Neural cell (in vitro differentiated cells): ENCODE measurements around the gene GPR35. TPM values are rescaled to one million over a fixed set of nuclear protein-coding genes. Genes with fewer than 3 reads are reported as not detected.

ENCODE experiments used
- H2AFZ ChIP-seq: fragments of 200-600, 300-800 bp; sonication (generic), shearing (Covaris generic); 2 replicates; pipeline ENCODE4 v1.6.0; 2014; ENCODE audit warnings: low read depth, mild to moderate bottlenecking, antibody characterized with exemption, low read length, moderate library complexity
- H3F3A ChIP-seq: fragments of 200-600 bp; shearing (Covaris generic); 2 replicates; pipeline ENCODE4 v1.6.1; 2016; ENCODE audit warnings: mild to moderate bottlenecking, moderate library complexity, mixed read lengths, antibody characterized with exemption, low read length; ENCODE audit not compliant: insufficient read depth, poor library complexity, severe bottlenecking
- H3K27ac ChIP-seq: fragments of 200-600, 300-800 bp; sonication (generic), shearing (Covaris generic); 2 replicates; pipeline ENCODE4 v1.5.1; 2014; ENCODE audit warnings: mild to moderate bottlenecking, low read length, moderate library complexity
- H3K27me3 ChIP-seq: fragments of 300-800, 200-600 bp; sonication (generic), shearing (Covaris generic); 2 replicates; pipeline ENCODE4 v1.6.0; 2014; ENCODE audit warnings: mild to moderate bottlenecking, low read depth, low read length, moderate library complexity; ENCODE audit not compliant: insufficient read depth
- H3K36me3 ChIP-seq: fragments of 300-800, 200-600 bp; sonication (generic), shearing (Covaris generic); 2 replicates; pipeline ENCODE4 v1.5.1; 2014; ENCODE audit warnings: mild to moderate bottlenecking, antibody characterized with exemption, low read length, moderate library complexity; ENCODE audit not compliant: insufficient read depth
- H3K4me2 ChIP-seq: fragments of 300-800, 200-600 bp; sonication (generic), shearing (Covaris generic); 2 replicates; pipeline ENCODE4 v1.6.0; 2014; ENCODE audit warnings: mild to moderate bottlenecking, low read length
- H3K4me3 ChIP-seq: fragments of 300-800, 200-600 bp; sonication (generic), shearing (Covaris generic); 2 replicates; pipeline ENCODE4 v1.5.1; 2014; ENCODE audit warnings: mild to moderate bottlenecking, low read length, moderate library complexity
- H3K79me2 ChIP-seq: fragments of 200-600 bp; shearing (Covaris generic); replicated peaks from 2 replicates; pipeline ENCODE4 v1.6.0; 2014; ENCODE audit warnings: mild to moderate bottlenecking, low read length, moderate library complexity; ENCODE audit not compliant: insufficient read depth
- H3K9ac ChIP-seq: fragments of 300-800, 200-600 bp; sonication (generic), shearing (Covaris generic); 2 replicates; pipeline ENCODE4 v1.6.1; 2016; ENCODE audit warnings: mild to moderate bottlenecking, low read length, mixed read lengths
- H3K9me2 ChIP-seq: fragments of 200-600 bp; shearing (Covaris generic); 2 replicates; pipeline ENCODE4 v1.6.1; 2016; ENCODE audit warnings: mild to moderate bottlenecking, low read length, mixed read lengths; ENCODE audit not compliant: insufficient read depth
- H3K9me3 ChIP-seq: fragments of 200-600, 300-800 bp; sonication (generic), shearing (Covaris generic); 2 replicates; pipeline ENCODE4 v1.6.1; 2016; ENCODE audit warnings: mild to moderate bottlenecking, mixed run types, low read length, moderate library complexity, mixed read lengths
- H4K20me1 ChIP-seq: fragments of 200-600 bp; shearing (Covaris generic); 2 replicates; pipeline ENCODE4 v1.6.1; 2016; ENCODE audit warnings: mild to moderate bottlenecking, mixed run types; ENCODE audit not compliant: insufficient read depth
- EP300 ChIP-seq: fragments of 450-650 bp; conservative IDR thresholded peaks from 2 replicates; pipeline ENCODE4 v1.6.1; 2014; ENCODE audit warnings: antibody characterized with exemption, mild to moderate bottlenecking, moderate library complexity; ENCODE audit not compliant: poor library complexity, severe bottlenecking
- EZH2 ChIP-seq: fragments of 200-600, 300-800 bp; shearing (Covaris generic), sonication (generic); IDR thresholded peaks from 2 replicates; pipeline ENCODE4 v1.6.1; 2014; ENCODE audit warnings: antibody characterized with exemption, low read length, borderline replicate concordance, mild to moderate bottlenecking; ENCODE audit not compliant: insufficient read depth, poor library complexity, severe bottlenecking
- MXI1 ChIP-seq: fragments of 450-650 bp; conservative IDR thresholded peaks from 2 replicates; pipeline ENCODE4 v1.6.1; 2014; ENCODE audit warnings: antibody characterized with exemption, mild to moderate bottlenecking; ENCODE audit not compliant: poor library complexity, severe bottlenecking
- POLR2AphosphoS5 ChIP-seq: IDR thresholded peaks from 2 replicates; pipeline ENCODE4 v1.6.1; 2012
- RAD21 ChIP-seq: fragments of 450-650 bp; conservative IDR thresholded peaks from 2 replicates; pipeline ENCODE4 v1.6.1; 2014; ENCODE audit warnings: antibody characterized with exemption, mild to moderate bottlenecking, moderate library complexity
- SMC3 ChIP-seq: fragments of 450-650 bp; conservative IDR thresholded peaks from 2 replicates; pipeline ENCODE4 v1.6.1; 2014; ENCODE audit warnings: antibody characterized with exemption, mild to moderate bottlenecking, moderate library complexity; ENCODE audit not compliant: poor library complexity
- TAF1 ChIP-seq: IDR thresholded peaks from 2 replicates; pipeline ENCODE4 v1.6.1; 2012; ENCODE audit warnings: low read depth
- polyA plus RNA-seq: library from polyadenylated mRNA; depleted of rRNA; stranded (reverse); fragments of >200 nt; gene quantifications from 2 replicates; pipeline ENCODE4 v1.2.3, GENCODE V29; 2014
- TF ChIP-seq, protein P1 (sequence below): fragments of 450-650 bp; IDR thresholded peaks from 2 replicates; pipeline ENCODE4 v1.5.1; 2014; ENCODE audit warnings: antibody characterized with exemption, mild to moderate bottlenecking, moderate library complexity; ENCODE audit not compliant: poor library complexity, severe bottlenecking
- TF ChIP-seq, protein P2 (sequence below): IDR thresholded peaks from 2 replicates; pipeline ENCODE4 v1.6.1; 2012; ENCODE audit warnings: borderline replicate concordance

The GPR35 gene
- polyA plus RNA-seq, 1 donor from 2014 or later, result 2.8 TPM

DNA sequence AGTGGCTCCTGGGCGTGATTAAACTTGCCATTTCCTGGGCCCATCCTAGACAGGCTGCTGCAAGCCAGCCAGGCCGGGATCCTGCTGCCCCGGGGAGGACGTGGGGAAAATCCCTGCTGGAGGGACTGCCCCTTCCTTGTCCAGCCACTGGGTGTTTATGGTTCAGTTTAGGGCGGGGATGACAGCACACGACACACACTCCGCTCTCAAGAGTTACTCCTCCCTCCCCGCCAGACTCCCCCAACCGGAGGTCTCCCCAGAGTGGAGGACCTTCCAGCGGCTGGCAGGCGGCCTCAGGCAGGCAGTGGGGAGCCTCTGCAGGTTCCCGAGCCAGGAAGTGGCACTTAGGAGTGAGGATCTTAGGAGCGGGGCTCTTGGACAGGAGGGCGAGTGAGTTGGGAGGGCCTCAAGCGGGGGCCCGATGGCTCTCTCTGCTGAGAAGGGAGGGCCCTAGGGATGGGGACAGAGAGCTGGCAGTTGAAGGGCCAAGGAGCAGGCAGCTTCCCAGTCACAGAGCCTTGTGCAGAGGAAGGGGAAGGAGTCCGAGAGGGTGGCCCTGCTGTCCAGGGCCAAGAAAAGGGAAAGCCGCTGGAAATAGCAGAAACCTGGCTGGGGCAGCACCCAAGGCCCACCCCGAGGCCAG, 5.7 kb upstream of the GPR35 start:
- H3K27ac ChIP-seq, result no peak overlapping the region
- H3K36me3 ChIP-seq, result no peaks in the 10 kb centered on the region
- H2AFZ ChIP-seq, result no peak overlapping the region
- TF ChIP-seq SMC3 (no peak), POLR2AphosphoS5 (no peak), MXI1 (no peak), EZH2 (no peak), RAD21 (no peak), TAF1 (no peak), EP300 (no peak)
- TF ChIP-seq, protein P1, sequence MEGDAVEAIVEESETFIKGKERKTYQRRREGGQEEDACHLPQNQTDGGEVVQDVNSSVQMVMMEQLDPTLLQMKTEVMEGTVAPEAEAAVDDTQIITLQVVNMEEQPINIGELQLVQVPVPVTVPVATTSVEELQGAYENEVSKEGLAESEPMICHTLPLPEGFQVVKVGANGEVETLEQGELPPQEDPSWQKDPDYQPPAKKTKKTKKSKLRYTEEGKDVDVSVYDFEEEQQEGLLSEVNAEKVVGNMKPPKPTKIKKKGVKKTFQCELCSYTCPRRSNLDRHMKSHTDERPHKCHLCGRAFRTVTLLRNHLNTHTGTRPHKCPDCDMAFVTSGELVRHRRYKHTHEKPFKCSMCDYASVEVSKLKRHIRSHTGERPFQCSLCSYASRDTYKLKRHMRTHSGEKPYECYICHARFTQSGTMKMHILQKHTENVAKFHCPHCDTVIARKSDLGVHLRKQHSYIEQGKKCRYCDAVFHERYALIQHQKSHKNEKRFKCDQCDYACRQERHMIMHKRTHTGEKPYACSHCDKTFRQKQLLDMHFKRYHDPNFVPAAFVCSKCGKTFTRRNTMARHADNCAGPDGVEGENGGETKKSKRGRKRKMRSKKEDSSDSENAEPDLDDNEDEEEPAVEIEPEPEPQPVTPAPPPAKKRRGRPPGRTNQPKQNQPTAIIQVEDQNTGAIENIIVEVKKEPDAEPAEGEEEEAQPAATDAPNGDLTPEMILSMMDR, result no peak
- TF ChIP-seq, protein P2, sequence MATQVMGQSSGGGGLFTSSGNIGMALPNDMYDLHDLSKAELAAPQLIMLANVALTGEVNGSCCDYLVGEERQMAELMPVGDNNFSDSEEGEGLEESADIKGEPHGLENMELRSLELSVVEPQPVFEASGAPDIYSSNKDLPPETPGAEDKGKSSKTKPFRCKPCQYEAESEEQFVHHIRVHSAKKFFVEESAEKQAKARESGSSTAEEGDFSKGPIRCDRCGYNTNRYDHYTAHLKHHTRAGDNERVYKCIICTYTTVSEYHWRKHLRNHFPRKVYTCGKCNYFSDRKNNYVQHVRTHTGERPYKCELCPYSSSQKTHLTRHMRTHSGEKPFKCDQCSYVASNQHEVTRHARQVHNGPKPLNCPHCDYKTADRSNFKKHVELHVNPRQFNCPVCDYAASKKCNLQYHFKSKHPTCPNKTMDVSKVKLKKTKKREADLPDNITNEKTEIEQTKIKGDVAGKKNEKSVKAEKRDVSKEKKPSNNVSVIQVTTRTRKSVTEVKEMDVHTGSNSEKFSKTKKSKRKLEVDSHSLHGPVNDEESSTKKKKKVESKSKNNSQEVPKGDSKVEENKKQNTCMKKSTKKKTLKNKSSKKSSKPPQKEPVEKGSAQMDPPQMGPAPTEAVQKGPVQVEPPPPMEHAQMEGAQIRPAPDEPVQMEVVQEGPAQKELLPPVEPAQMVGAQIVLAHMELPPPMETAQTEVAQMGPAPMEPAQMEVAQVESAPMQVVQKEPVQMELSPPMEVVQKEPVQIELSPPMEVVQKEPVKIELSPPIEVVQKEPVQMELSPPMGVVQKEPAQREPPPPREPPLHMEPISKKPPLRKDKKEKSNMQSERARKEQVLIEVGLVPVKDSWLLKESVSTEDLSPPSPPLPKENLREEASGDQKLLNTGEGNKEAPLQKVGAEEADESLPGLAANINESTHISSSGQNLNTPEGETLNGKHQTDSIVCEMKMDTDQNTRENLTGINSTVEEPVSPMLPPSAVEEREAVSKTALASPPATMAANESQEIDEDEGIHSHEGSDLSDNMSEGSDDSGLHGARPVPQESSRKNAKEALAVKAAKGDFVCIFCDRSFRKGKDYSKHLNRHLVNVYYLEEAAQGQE, result no peak
- no peaks in the 10 kb centered on the region for H3K27me3 ChIP-seq
- H4K20me1 ChIP-seq, result no peaks in the 10 kb centered on the region
- no peaks in the 10 kb centered on the region for H3F3A ChIP-seq
- no peak overlapping the region for H3K9ac ChIP-seq
- H3K79me2 ChIP-seq, result no peaks in the 10 kb centered on the region
- H3K9me3 ChIP-seq, result no peaks in the 10 kb centered on the region
- H3K9me2 ChIP-seq, result no peaks in the 10 kb centered on the region
- H3K4me2 ChIP-seq, result no peak overlapping the region
- H3K4me3 ChIP-seq, result no peak overlapping the region

DNA sequence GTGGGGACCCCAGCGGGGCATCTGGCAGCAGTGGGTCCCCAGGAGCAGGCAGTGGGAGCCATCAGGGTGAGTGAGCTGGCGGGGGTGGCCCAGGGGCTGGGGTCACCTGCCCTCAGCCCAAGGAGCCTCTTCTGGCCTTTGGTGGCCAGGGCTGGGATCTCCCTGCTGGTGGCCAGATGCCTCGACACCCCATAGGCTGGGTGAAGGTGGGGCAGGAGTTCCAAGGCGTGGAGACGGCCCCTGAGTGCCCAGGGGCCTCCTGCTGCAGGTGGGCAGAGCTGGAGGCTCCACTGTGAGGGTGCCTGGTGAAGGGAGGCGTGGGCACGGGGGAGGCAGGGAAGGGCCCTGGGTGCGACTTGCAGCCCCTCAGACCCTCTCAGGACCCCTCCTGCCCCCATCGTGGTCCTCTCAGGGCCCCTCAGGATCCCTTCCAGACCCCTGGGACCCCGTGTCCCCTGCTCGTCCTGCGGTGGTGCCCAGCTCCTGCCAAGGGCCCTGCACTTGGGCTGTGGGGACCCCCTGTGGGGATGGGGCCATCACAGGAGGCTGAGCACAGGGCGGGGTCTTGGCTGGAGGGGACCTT, 5.0 kb upstream of the GPR35 start:
- H3K4me2 ChIP-seq, result no peak overlapping the region
- H3K36me3 ChIP-seq, result no peaks in the 10 kb centered on the region
- no peak overlapping the region for H3K4me3 ChIP-seq
- no peak overlapping the region for H3K9ac ChIP-seq
- no peaks in the 10 kb centered on the region for H4K20me1 ChIP-seq
- no peaks in the 10 kb centered on the region for H3K9me3 ChIP-seq
- H3K27me3 ChIP-seq, result no peaks in the 10 kb centered on the region
- no peak overlapping the region for H3K27ac ChIP-seq
- no peaks in the 10 kb centered on the region for H3K79me2 ChIP-seq
- no peak overlapping the region for H2AFZ ChIP-seq
- TF ChIP-seq EP300, result no peak
- TF ChIP-seq MXI1, result no peak
- no peak for TF ChIP-seq SMC3
- TF ChIP-seq, protein P2, result no peak
- no peak for TF ChIP-seq RAD21
- no peaks in the 10 kb centered on the region for H3F3A ChIP-seq
- no peaks in the 10 kb centered on the region for H3K9me2 ChIP-seq
